Hepatocyte (in vitro differentiated cells): ENCODE results near the gene DYSF. TPM values are rescaled to one million over a fixed set of nuclear protein-coding genes. Genes with fewer than 3 reads are reported as not detected.
"Not testable (repeated sequence)": the region's sequence is repeated elsewhere in the genome, so short reads cannot be mapped to it uniquely, and the experiment has no call there.

Experiments
- DNase-seq: peaks from one replicate; pipeline ENCODE4 v3.0.0-alpha.2; 2016; ENCODE audit warnings: low spot score
- H2AFZ ChIP-seq: fragments of 200-600 bp; sonication (generic); 2 replicates; pipeline ENCODE4 v1.6.0; 2016; ENCODE audit warnings: antibody characterized with exemption, mild to moderate bottlenecking
- H3K27ac ChIP-seq: fragments of 200-600 bp; sonication (generic); 2 replicates; pipeline ENCODE4 v1.5.1; 2016; ENCODE audit warnings: mild to moderate bottlenecking
- H3K27me3 ChIP-seq: fragments of 200-600 bp; sonication (generic); 2 replicates; pipeline ENCODE4 v1.6.1; 2016
- H3K36me3 ChIP-seq: fragments of 200-600 bp; sonication (generic); replicated peaks from 2 replicates; pipeline ENCODE4 v1.5.1; 2016; ENCODE audit warnings: low read depth; ENCODE audit not compliant: insufficient read depth
- H3K4me1 ChIP-seq: fragments of 200-600 bp; sonication (generic); 2 replicates; pipeline ENCODE4 v1.5.1; 2016; ENCODE audit warnings: mild to moderate bottlenecking, moderate library complexity; ENCODE audit not compliant: insufficient read depth
- H3K4me2 ChIP-seq: fragments of 200-600 bp; sonication (generic); 2 replicates; pipeline ENCODE4 v1.6.0; 2016
- H3K4me3 ChIP-seq: fragments of 200-600 bp; sonication (generic); 2 replicates; pipeline ENCODE4 v1.5.1; 2016; ENCODE audit warnings: mild to moderate bottlenecking
- H3K79me2 ChIP-seq: fragments of 200-600 bp; sonication (generic); 2 replicates; pipeline ENCODE4 v1.6.0; 2017; ENCODE audit warnings: mild to moderate bottlenecking
- H3K9me2 ChIP-seq: fragments of 200-600 bp; sonication (generic); replicated peaks from 2 replicates; pipeline ENCODE4 v1.6.0; 2017; ENCODE audit warnings: mild to moderate bottlenecking; ENCODE audit not compliant: insufficient read depth
- H3K9me3 ChIP-seq: fragments of 200-600 bp; sonication (generic); 2 replicates; pipeline ENCODE4 v1.5.1; 2016; ENCODE audit warnings: low read depth, mild to moderate bottlenecking
- H4K20me1 ChIP-seq: fragments of 200-600 bp; sonication (generic); 2 replicates; pipeline ENCODE4 v1.6.0; 2016; ENCODE audit warnings: mild to moderate bottlenecking; ENCODE audit not compliant: insufficient read depth, poor library complexity, severe bottlenecking
- CTCF ChIP-seq: fragments of 200-600 bp; sonication (generic); IDR thresholded peaks from 2 replicates; pipeline ENCODE4 v1.5.1; 2016; ENCODE audit warnings: antibody characterized with exemption, mild to moderate bottlenecking; ENCODE audit not compliant: poor library complexity
- EZH2 ChIP-seq: fragments of 200-600 bp; sonication (generic); IDR thresholded peaks from 2 replicates; pipeline ENCODE4 v1.6.1; 2016; ENCODE audit warnings: antibody characterized with exemption, mild to moderate bottlenecking, borderline replicate concordance
- EZH2phosphoT487 ChIP-seq: fragments of 200-600 bp; sonication (generic); IDR thresholded peaks from one replicate; pipeline ENCODE4 v1.6.1; 2018; ENCODE audit warnings: antibody characterized with exemption, mild to moderate bottlenecking, low read depth, moderate library complexity; ENCODE audit not compliant: unreplicated experiment, severe bottlenecking
- WGBS: methylation state at CpG from one replicate; pipeline ENCODE4 v1.1.6; 2016; ENCODE audit warnings: low lambda C conversion rate; ENCODE audit errors: missing lambda C conversion rate; 5-methylcytosine and 5-hydroxymethylcytosine counted together
- polyA plus RNA-seq: library from polyadenylated mRNA; unstranded; fragments of >200 nt; fragmentation: Nextera tagmentation; extraction: Ambion mirVana; gene quantifications from 2 replicates; pipeline ENCODE4 v1.2.1, GENCODE V29; 2016
- total RNA-seq: library from RNA; depleted of rRNA; stranded (reverse); fragments of >200 nt; gene quantifications from 2 replicates; pipeline ENCODE4 v1.2.3, GENCODE V29; 2014

The DYSF gene
- 0.90 and 2.8 TPM in 2 replicates for total RNA-seq
- polyA plus RNA-seq = 0.25 and 0.68 TPM in 2 replicates

GRCh38 chr2:71453404-71454220 lies at the start of gene DYSF:
Gene DYSF, plus strand, starts transcription at chr2:71453561.
- no peaks in the 10 kb centered on the region for H3K36me3 ChIP-seq
- no peaks in the 10 kb centered on the region for H3K79me2 ChIP-seq
- no peaks in the 10 kb centered on the region for H3K9me2 ChIP-seq
- WGBS = 1% methylated on average over 41 of the region's 66 CpGs
- TF ChIP-seq EZH2 = peak; percentile 65
- TF ChIP-seq CTCF = no peak
- H3K27me3 ChIP-seq = peaks cover 37% of the 10 kb centered on the region
- H3K4me1 ChIP-seq = peaks cover 5% of the 10 kb centered on the region
- H3K27ac ChIP-seq = no peak within 1 kb of the TSS
- no peaks in the 10 kb centered on the region for H3K9me3 ChIP-seq
- H3K4me2 ChIP-seq = peak within 1 kb of the TSS; percentile 95
- no peaks in the 10 kb centered on the region for H4K20me1 ChIP-seq
- H3K4me3 ChIP-seq = peak within 1 kb of the TSS; percentile 19
- peak within 1 kb of the TSS; percentile 49 for H2AFZ ChIP-seq
- peak; percentile 42 for DNase-seq

GRCh38 chr2:71409611-71410010 lies 43.8 kb upstream of the DYSF start:
- H3K4me2 ChIP-seq = no peak overlapping the region
- H2AFZ ChIP-seq = no peak overlapping the region
- WGBS = 96% methylated on average over 3 of the region's 3 CpGs
- H3K79me2 ChIP-seq = no peaks in the 10 kb centered on the region
- no peak overlapping the region for H3K27ac ChIP-seq
- TF ChIP-seq EZH2phosphoT487 = no peak
- TF ChIP-seq EZH2 = no peak
- TF ChIP-seq CTCF = no peak
- no peaks in the 10 kb centered on the region for H3K36me3 ChIP-seq
- H3K4me1 ChIP-seq = no peaks in the 10 kb centered on the region
- no peaks in the 10 kb centered on the region for H3K9me2 ChIP-seq
- no peaks in the 10 kb centered on the region for H4K20me1 ChIP-seq
- no peak for DNase-seq
- no peaks in the 10 kb centered on the region for H3K9me3 ChIP-seq
- H3K27me3 ChIP-seq = no peaks in the 10 kb centered on the region
- H3K4me3 ChIP-seq = no peak overlapping the region

- Histone ChIP-seq H3K36me3 (no peaks in the 10 kb centered on the region), H4K20me1 (no peaks in the 10 kb centered on the region), H3K27me3 (no peaks in the 10 kb centered on the region), H3K4me1 (no peaks in the 10 kb centered on the region), H2AFZ (no peak overlapping the region), H3K4me3 (no peak overlapping the region), H3K27ac (no peak overlapping the region), H3K9me3 (no peaks in the 10 kb centered on the region), H3K4me2 (no peak overlapping the region), H3K79me2 (no peaks in the 10 kb centered on the region), H3K9me2 (no peaks in the 10 kb centered on the region)
- TF ChIP-seq CTCF (no peak), EZH2 (no peak), EZH2phosphoT487 (no peak)
- 97% methylated on average over 3 of the region's 4 CpGs for WGBS
- DNase-seq = no peak
These were observed 42.7 kb upstream of the DYSF start for GRCh38 chr2:71410696-71411095.

- not testable (repeated sequence) for H3K9me3 ChIP-seq, H3K27me3 ChIP-seq, H3K9me2 ChIP-seq, H3K79me2 ChIP-seq, H2AFZ ChIP-seq, H3K4me1 ChIP-seq, DNase-seq, H3K36me3 ChIP-seq, H4K20me1 ChIP-seq, H3K4me3 ChIP-seq
- Histone ChIP-seq H3K4me2 (peak overlapping the region; percentile 80), H3K27ac (peak overlapping the region; percentile 90)
- WGBS = 40% methylated on average over 1 of the region's 15 CpGs
These were observed 36.5 kb upstream of the DYSF start for GRCh38 chr2:71416866-71417265.
